GM04504 (cell line): ENCODE measurements around the gene C19orf73.

Experiments used
- DNase-seq: peaks from one replicate; pipeline ENCODE4 v3.0.0-alpha.2; 2012; ENCODE audit warnings: low read depth

The C19orf73 gene, protein sequence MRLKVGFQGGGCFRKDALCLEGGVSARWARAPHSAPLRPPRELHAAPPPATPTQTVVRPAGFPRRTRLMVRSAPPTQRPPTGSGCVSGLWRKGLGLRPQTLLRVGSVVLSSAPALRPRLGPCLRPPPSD

DNA sequence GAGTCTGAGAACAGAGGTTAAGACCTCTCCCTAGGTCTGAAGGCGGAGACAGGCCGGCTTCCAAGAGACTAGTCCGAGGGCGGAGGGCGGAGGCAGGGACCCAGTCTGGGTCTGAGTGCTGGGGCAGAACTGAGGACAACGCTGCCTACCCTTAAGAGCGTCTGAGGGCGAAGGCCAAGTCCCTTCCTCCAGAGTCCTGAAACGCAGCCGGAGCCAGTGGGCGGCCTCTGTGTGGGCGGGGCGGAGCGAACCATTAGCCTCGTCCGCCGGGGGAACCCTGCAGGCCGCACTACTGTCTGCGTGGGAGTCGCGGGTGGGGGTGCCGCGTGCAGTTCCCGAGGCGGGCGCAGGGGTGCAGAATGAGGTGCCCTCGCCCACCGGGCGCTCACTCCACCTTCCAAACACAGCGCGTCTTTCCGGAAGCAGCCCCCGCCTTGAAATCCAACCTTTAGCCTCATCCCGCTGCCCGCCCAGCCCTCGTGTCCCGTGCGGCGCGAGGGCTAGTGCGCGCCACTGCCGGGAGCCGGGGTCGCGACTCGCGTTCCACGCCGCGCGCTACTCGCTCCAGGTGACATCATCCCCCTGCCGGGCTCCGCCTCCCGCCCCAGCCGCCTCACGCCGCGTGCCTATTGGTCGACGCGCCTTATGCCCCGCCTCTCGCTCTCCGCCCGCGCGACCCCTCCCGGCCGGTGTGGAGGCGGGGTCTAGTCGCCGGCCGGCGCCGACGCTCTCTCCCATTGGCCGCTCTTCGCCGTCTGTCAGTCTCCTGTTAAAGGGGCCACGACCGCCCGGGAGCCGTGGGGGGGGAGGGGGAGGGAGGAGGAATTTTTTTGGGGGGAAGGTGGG, at the start of gene C19orf73:
TSS of gene C19orf73 (minus strand) at position 579 of the 846 bp plus-strand sequence. CDS start at position 458, 121 bp downstream.
- DNase-seq = peak; percentile 86

DNA sequence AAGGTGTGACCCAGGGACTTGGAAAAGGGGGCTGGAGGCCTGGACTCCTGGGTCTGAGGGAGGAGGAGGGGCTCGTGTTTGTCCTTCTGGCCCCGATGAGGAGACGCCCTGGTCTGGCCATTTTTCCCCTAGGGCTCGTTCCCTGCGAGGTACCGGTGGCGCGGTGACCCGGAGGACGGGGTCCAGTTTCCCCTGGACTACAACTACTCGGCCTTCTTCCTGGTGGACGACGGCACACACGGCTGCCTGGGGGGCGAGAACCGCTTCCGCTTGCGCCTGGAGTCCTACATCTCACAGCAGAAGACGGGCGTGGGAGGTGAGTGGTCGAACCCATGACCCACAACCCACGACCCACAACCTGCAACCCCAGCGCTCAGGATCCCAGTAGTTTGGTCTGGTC, 49.5 kb upstream of the C19orf73 start:
- DNase-seq = no peak

DNA sequence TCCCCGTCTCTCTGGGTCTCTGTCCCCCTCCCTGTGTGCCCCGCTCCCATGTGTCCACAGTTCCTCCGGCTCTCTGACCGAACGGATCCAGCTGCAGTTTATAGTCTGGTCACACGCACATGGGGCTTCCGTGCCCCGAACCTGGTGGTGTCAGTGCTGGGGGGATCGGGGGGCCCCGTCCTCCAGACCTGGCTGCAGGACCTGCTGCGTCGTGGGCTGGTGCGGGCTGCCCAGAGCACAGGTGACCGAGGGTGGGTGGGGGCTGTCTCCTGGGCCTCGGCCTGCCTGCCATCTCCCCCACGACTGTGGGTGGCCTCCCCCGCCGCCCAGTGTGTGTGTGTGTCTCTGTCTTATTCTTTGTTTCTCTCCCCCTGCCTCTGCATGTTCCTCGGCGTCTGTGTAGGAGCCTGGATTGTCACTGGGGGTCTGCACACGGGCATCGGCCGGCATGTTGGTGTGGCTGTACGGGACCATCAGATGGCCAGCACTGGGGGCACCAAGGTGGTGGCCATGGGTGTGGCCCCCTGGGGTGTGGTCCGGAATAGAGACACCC, 49.0 kb upstream of the C19orf73 start:
- DNase-seq = no peak

DNA sequence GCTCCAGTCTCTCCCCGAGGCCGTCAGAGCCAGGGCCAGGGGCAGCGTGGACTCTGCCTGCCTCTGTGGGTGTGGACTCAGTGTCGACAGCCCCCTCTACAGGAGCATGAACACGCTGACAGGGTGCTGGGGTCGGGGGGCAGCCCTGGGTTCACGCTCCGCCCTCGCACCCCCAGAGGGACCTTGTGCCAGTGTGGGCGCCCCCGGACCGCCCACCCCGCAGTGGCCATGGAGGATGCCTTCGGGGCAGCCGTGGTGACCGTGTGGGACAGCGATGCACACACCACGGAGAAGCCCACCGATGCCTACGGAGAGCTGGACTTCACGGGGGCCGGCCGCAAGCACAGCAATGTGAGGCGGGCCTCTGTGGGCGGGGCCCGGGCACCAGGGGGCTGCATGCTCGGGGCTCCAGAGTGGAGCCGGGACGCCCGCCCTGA, 46.9 kb upstream of the C19orf73 start:
- no peak for DNase-seq

DNA sequence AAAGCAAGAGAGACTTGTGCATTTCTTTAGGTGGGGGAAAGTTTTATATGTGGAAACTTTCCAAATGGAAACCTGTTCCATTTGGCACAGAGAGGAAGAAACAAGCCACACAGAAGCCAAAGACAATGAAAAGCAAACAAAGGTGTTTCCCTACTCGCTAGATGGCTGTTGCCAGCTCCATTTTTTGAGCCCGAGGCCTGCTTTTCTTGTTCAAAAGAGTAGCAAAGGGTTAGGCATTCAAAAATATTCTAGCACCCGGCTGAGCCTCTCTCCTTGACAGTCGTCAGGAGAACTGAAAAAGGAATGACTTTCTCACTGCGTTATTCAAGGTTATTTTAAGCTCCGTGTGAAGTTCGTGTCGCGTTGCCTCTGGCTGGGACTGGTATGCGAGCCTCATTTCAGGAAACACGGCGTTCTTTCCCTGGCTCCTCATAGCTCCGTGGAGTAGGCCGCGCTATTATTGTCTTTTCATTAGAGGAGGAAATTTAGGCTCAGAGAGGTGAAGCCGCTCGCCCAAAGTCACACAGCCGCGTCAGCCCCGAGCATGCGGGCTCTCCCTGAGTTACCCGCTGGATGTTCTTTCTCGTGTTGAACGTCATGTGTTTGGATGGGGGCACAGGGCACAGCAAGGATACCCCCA, 46.3 kb upstream of the C19orf73 start:
- no peak for DNase-seq

DNA sequence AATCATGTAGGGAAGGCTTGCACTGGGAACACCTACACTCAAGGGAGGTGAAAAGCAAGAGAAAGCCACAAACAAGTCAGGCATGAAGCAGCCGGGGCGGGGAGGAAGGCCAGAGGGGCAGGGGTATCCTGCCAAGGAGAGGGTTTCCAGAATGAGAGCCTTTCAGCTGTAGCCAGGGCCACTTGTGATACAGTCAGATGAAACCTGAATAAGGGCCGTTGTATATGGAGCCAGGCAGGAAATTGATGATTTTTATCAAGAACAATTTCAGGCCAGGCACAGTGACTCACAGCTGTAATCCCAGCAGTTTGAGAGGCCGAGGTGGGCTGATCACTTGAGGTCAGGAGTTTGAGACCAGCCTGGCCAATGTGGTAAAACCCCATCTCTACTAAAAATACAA, 43.0 kb upstream of the C19orf73 start:
- no peak for DNase-seq

DNA sequence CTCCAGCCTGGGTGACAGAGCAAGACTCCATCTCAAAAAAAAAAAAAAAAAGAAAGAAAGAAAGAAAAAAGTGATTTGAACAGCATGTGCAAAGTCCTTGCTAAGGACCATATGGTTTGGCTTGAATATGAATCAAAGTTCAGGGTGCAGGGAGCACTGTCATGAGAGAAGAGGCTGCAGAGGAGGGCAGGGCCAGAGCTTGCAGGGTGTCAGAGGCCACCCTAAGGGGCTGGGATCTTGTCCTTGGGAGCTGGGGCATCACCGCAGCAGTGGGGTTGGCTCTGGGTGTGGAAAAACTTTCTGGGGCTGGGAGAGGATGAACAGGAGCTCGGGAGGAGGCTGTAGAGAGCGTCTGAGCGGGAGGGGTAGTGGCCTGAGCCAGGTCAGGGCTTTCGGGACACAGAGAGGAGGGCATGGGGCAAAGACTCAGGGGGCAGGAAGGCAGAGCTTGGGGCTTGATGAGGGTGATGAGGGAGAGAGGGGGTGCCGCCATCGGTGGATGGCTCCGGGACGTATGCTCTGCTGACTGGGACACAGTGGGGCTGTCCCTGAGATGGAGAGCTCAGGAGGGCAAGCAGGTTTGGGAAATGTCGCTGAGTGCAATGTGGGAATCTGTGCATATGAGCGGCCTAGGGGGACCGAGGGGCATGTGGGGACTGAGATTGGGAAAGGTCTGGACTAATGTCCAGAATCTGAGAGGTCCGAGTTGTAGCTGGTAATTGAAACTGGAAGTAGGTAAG, 41.7 kb upstream of the C19orf73 start:
- DNase-seq = no peak

DNA sequence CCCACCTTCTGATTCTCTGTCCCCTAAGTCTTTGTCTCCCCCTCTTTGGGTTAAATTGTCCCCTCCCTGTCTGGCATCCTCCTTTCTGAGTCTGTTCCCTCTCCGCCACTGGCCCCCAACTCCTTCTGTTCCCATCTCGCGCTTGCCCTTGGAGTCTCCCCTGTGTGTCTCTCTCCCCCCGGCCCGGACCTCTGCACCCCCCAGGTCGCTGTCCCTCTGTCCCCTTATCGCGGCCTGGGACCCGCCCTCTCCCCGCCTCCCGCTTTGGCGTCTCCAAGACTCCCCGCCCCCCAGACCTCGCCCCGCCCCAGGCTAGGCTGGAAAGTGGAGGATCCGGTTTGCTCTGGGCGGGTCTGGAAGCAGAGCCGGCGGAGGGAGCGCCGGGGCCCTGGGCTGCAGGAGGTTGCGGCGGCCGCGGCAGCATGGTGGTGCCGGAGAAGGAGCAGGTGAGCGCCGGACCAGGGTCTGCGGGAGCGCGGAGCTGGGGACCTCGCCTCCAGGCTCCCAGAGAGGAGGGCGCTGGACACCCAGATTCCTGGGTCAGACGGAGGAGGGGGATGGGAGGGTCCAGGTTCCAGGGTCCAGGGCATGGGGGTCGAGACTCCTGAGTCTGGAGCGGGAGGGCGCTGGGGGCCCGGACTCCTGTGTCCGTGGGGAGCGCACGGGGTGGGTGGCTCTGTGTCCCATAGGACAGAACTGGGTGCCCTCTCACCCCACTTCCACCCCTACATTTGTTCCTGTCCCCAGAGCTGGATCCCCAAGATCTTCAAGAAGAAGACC, 38.7 kb upstream of the C19orf73 start, which contains the start of gene TRPM4:
TSS of gene TRPM4 (plus strand) at position 348 of the 780 bp plus-strand sequence. CDS start at position 423, 75 bp downstream.
- peak; percentile 47 for DNase-seq

DNA sequence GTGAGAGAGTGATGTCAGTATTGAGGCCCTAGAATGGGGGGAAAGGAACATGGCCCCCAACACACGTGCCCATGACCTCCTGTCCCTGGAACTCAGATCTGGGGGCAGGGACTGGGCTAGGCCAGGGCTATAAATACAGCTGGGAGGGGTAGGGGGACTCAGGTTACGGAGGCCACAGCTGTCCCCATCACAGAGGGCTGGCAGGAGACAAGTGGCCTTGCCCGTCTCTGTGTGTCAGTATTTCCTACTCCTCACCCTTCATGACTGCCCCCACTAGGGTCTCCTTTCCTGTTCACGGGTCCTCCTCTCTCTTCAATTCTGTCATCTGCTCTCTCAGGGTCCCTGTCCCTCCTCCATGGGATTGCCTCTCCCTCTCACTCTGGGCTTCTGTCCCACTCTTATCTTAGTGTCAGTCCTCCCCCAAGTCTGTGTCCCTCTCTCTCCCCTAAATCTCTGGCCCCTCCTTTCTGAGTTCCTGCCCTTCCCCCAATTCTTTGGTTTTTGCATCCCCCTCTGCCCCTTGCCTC, 36.9 kb upstream of the C19orf73 start:
- no peak for DNase-seq

DNA sequence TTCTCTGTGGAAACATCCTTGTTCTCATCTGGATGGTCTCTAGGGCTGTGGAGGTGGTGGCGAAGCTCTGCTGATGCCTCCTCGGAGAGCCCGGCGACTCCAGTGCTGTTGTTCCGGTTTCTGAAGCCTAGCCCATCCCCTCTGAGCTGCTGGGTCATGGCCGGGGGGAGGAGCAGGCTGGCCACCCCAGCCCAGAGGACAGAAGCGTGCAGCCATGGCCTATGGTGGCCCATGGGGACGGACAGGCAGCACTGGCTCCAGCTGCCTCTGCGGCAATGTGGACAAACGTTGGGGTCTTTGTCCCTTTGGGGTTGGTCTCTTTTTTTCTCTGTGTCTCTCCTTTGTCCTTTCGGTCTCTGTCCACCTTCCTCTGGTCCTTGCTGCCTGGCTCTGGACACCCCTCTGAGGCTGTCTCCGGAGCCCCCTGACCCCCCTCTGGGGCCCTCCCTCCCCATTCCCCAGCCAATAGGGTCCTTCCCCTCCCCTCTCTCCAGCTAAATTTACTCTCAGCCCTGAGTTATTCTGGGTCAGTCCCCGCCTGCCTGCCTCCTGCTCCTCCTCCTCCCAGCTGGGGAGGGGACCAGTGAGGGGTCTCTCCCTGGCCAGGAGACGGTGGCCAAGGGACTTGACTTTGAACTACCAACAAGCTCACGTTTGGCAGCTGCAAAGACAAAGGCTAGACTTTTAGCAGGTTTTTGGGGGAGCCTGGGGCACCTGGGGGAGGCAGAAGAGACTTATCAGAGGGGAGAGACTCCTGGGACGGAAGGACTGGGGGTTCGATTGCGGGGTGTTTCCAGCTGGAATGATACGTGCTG, 36.3 kb upstream of the C19orf73 start, which contains the start of gene HRC:
TSS of gene HRC (minus strand) at position 392 of the 815 bp plus-strand sequence. CDS start at position 233, 159 bp downstream.
- DNase-seq = no peak

DNA sequence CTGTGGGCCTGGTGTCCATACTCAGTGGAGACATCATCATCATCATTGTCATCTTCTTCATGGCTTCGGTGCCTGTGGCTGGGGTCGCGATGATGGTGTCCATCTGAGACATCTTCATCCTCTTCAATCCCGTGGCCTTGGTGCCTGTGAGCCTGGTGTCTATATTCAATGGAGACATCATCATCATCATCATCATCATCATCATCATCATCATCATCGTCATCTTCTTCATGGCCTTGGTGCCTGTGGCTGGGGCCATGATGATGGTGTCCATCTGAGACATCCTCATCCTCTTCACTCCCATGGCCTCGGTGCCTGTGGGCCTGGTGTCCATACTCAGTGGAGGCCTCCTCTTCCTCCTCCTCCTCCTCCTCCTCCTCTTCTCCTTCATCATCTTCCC, 35.3 kb upstream of the C19orf73 start:
- DNase-seq = no peak

DNA sequence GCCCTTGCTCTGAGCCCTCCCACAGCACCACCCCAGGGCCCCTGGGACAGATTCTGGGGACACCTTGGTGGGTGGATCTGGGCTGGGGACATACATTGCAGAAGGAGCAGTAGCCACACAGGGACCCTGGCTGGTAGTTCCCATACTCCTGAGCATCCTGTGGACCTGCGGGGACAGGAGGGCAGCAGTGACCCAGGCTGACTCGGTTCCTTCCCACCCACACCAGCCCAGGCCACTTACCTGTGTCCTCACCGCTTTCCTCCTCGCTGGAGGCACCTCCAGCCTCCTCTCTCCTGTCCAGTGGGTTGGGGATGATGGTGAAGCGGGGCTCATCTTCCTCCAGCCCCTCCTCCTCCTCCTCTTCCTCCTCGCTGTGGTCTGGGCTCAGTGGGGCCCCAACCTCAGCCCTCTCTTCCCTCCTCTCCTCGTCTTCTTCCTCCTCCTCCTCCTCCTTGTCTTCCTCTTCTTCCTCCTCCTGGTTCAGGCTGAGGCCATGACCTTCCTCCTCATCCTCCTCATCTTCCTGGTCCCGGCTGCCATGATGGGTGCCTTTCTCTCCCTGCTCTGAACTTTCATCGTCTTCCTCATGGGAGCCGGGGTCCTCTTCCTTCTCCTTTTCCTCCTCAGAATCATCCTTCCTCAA, 34.3 kb upstream of the C19orf73 start:
- no peak for DNase-seq

DNA sequence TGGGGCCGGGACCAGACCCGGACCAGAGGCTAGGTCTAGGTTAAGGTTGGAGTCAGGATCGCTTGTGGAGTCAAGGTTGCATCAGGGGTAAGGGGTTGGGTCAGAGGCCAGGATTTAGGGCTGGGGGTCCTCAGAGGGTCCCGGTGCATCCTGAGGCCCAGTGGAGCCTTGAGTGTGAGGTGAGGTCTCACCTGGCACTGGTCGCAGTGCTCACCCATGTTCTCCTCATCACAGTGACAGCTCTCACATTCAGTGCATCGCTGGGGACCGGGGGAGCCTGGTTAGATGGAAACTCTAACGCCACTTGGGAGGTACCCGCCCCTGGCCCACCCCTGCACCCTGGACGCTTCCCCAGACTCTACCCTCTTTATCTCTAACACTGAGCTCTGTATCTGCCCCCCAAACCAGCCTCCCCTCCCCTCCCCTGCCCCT, 33.2 kb upstream of the C19orf73 start:
- no peak for DNase-seq

DNA sequence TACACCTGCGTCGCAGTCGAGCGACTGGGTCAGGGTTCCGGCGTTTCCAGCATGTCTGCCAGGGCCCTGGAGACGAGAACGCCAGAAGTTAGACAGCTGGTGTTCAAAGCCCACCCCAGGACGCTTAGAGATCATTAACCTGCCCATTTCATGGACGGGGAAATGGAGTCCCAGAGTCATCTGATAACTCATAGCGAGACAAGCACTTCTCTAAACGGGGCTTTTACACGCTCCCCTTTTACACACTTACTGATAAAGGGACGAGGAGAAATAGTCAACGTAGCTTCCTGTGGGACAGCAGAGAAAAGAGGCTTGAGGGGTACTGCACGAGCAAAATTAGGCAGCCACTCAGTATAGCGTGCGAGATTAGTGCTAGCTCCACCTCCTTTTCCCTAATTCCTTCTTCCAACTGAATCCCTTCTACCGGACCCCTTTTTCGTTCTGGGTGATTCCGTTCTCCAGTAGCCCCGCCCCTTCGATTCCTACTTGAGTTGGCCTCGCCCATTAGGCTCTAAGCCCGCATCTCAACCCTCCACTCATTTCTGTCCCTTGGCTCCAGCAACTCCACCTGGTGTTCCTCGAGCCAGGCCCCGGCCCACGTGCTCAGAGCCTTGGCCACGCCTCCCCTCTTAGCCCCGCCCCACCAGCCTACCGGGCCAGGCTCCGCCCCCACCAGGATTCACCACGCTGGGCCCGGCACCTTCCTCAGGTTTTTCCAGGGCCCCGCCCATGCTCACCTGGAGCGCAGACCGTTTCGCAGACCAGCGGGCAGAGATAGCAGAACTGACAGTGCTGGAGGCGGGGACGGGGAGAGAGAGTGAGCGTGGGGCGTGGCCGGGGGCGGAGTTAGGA, 32.5 kb upstream of the C19orf73 start:
- DNase-seq = no peak

DNA sequence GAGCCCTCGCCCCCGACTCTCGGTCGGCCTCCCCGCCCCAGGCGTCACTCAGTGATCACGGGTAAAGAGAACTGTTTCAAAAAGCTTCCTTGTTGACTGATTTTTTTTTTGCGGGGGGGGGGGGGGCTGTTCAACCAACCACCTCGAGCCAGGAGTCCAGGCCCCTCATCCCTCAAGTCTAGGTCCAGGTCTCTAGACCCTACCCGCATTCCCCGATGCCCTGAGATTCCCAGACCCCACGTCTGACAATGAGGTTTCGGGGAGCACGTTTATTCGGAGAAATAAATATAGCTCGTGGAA, 32.0 kb upstream of the C19orf73 start:
- no peak for DNase-seq

DNA sequence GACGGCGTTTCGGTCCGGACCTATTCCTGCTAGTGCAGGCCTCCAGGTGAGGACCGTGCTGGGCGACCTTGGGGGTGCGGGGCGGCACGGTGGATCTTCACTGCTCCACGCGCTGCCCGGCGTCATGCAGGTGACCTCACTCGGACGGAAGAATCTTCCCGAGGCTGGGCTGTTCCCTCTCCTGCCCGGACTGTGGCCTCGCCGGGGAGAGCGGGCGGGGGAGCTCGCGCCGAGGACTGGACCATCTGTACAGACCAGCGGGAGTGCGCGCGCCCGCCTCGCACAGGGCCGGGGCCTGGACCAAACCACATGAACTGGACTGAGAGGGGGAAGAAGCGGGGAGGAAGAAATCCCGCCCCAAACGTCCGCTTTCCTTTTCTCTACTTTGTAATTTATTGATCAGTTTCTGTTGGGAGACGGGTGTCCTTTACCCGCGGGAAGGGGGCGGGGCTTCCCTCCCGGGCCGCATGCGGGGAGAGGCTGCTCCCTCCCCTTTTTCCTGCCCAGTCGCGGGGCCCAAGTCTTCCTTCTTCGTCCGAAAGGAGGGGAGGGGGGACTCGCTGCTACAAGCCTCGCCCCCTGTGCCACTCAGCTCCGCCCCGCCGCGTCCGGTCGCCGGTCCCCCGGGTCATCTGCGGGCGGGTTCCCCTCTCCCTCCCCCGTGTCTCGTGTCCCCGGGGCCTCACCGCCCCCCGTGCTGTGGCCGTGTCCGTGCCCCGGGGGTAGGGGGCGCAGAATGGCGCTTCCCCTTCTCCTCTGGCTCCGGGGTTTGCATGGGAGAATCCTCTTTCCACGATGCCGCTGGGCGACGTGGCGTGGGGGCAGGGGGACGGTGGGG, 31.4 kb upstream of the C19orf73 start:
- peak; percentile 46 for DNase-seq

DNA sequence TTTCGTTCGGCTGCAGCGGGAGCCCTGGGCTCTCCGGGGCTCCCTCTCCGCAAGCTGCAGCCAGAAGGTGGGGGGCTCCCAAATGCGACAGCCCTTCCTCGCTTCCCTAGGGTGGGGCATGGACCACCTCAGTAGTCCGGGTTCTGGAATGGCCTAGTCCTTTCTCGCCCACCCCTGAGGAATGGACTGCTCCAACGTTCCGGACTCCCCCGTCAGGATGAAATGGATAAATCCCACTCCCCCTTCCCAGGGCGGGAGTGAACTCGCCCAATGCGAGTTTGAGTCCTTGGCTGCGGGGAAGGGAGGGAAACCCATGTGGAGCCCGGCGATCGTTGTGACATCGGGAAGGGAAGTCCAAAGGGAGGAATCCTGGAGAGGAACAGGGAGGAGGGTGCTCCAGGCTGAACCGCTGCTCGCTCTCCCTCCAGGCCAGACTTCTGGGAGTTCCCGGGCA, 30.7 kb upstream of the C19orf73 start:
- peak; percentile 61 for DNase-seq
